GM18508 (cell line): ENCODE data around the gene BTBD9.

Source experiments
- ATAC-seq: cut with Tn5 transposase; IDR thresholded peaks from one replicate; pipeline ENCODE4 v1.9.1; 2021; ENCODE audit warnings: moderate number of reproducible peaks; ENCODE audit not compliant: insufficient read depth, unreplicated experiment

The BTBD9 gene

DNA sequence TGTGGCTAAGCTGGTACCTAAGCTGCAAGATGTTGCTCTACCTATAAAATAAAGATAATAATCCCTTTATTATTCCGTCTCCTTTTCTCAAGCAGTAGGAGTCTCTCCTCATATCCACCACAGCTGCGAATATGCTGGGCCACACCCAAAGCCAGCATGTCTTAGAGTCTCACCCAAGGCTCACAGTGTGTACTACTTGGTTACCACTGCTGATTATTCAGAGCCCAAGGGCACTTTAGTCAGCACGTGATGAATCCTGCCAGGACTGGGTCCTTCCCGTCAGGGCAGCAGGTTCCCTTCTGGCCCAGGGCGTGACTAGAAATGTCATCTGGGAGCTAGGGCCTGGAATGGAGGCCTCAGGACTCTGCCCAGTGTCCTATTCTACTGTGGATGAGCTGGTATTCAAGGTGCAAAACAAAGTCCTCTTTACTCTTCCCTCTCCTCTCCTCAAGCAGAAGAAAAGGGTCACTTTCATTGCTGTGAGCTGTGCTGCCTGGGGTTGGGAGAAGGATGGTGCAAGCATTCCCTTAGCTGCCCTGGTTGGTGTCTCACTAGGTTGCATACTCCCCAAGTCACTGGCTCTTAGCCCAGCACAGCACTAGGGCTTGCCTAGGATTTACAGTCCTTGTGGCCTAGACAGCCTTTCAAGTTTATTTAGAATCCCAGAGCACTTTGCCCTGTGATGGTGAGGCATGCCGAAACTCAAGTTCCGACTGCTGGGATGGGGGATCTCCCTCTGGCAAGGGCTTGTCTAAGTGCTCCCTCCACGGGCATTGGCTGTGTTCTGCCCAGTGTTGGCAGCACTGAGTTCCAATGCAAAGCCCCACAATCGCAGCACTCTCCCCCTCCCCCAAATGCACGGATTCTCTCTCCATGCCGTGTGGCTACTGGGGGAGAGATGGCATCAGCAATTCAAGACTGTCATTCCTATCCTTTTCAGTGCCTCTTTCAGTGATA lies 320.2 kb downstream of the BTBD9 start:
- no peak for ATAC-seq

DNA sequence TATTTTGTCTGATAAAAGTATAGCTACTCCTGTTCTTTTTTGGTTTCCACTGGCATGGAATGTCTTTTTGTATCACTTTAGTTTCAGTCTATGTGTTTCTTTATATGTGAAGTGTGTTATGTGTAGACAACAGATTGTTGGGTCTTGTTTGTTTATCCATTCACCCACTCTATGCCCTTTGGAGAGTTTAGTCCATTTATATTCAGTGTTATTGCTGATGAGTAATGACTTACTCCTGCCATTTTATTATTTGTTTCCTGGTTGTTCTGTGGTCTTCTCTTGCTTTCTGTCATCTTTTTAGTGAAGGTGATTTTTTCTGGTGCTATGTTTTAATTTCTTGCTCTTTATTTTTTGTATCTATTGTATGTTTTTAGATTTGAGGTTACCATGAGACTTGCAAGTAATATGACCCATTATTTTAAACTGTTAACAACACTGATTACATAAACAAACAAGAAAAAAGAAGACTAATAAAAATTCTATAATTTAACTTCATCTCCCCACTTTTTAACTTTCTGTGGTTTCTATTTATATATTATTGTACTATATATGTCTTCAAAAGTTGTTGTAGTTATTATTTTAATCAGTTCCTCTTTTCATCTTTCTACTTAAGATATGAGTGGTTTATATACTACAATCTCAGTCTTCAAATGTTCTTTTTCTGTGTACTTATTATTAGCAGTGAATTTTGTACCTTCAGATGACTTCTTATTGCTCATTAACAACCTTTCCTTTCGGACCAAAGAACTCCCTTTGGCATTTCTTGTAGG lies 323.4 kb downstream of the BTBD9 start:
- ATAC-seq: peak; percentile 43

DNA sequence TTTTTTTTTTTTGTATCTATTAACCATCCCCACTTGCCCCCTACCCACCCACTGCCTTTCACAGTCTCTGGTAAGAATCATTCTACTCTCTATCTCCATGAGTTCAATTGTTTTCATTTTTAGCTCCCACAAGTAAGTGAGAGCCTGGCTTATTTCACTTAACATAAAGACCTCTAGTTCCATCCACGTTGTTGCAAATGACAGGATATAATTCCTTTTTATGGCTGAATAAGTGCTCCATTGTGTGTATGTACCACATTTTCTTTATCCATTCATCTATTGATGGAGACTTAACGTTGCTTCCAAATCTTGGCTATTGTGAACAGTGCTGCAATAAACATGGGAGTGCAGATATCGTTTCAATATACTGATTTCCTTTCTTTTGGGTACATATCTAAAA lies 328.5 kb downstream of the BTBD9 start:
- ATAC-seq: no peak

DNA sequence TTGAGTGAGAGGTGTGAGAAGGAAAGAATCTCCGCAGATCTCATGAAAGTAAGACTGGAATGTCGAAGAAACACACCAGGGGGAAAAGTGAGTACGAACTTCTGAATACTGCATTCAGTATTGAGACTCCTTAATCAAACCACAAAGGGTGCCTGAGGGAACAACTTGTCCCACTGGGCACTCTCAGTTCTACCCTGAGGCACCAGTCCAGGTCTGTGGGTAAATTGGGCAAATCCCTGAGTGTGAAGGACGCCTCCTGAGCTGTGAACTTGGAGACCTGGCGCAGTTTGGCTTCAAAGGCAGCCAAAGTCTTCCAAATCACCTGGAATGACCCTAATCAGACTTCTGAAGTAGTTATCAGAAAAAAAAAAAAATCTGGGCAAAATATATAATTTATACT lies 329.7 kb downstream of the BTBD9 start:
- no peak for ATAC-seq

DNA sequence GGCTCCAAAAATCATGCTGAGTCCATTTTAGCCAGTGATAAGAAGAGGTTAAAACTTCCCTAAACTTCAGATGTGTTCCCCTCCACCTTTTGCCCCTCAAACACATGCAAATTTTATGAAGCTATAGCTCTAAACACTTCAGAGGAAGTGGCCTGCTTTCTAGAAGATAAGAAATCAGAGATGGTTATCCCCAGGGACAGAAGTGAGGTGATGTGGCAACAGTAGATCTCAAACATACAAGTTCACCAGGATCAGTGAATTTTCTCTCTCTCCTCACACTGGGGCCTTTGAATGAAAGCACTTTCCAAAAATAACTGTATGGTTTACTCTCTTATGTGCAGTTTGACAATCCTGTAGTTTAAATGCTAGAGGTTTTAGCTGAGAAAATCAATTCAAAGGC lies 332.0 kb downstream of the BTBD9 start:
- ATAC-seq: no peak

DNA sequence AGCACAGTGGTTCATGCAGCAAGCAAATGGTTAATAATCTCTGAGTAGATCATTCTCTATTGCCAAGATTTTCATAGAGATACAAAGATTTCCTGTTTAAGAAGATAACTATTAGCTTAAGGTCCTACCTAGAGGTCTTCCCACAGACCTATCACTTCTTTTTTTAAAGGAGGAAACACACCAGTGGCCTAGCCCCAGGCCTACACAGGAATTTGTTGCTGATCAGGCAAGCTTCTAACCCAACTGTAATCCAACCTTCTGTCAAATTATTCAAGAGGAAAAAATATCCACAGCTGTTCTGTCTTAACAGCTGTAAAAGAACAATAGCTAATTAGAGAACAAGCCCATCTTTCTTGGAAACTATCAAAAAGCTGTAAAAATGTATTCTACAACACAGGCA lies 332.8 kb downstream of the BTBD9 start:
- ATAC-seq: peak; percentile 64

DNA sequence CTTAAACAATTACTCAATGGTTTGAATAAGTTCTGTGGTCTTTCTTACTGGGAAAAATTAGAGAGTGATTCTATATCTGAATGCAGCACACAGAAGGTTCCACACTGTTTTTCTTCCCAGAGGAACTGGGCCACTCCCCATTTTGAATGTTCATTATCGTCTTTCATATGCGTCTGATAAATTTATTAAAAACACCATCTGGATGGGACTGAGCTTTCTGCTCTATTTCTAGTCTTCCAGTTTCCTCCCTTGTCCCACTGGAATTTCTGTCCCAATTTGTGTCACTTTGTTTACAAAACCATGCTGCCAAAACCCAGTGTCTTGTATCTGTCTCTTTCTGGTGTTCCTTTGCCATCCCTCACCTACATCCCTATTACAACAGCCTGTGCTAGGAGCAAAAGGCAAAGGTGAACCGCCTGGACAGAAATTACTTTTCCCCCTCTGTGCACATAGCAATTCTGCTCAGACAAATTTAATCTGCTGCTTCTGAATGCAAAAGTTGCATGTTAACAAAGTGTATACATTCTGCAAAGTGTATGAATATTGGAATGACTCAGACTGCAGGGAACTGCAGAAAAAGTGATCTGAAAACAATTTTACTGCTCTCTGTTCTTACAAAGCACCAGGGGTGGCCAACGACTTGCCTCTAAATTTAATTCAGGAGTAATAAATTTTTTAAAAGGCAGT lies 333.6 kb downstream of the BTBD9 start:
- ATAC-seq: no peak

DNA sequence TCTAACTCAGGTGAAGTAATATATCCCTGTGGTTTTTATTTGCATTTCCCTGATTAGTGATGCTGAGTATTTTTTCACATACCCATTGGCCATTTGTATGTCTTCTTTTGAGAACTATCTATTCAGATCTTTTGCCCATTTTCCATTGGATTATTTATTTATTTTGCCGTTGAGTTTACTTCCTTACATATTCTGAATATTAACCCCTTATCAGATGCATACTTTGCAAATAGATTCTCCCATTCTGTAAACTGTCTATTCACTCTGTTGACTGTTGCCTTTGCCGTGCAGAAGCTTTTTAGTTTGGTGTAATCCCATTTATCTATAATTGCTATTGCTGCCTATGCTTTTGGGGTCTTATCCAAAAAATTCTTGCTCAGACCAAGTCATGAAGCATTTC lies 336.9 kb downstream of the BTBD9 start:
- ATAC-seq: no peak

DNA sequence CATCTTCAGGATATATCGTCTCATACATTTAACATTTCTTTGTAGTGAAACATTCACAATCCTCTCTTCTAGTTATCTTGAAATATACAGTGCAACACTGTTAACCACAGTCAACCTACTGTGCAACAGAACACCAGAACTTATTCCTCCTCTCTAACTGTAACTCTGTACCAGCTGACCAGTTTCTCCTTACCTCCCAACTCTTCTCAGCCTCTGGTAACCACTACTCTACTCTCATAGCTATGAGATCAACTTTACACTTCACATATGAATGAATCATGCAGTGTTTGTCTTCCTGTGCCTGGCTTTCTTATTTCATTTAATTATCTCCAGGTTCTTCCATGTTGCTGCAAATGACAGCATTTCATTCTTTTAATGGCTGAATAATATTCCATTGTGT lies 337.6 kb downstream of the BTBD9 start:
- no peak for ATAC-seq

DNA sequence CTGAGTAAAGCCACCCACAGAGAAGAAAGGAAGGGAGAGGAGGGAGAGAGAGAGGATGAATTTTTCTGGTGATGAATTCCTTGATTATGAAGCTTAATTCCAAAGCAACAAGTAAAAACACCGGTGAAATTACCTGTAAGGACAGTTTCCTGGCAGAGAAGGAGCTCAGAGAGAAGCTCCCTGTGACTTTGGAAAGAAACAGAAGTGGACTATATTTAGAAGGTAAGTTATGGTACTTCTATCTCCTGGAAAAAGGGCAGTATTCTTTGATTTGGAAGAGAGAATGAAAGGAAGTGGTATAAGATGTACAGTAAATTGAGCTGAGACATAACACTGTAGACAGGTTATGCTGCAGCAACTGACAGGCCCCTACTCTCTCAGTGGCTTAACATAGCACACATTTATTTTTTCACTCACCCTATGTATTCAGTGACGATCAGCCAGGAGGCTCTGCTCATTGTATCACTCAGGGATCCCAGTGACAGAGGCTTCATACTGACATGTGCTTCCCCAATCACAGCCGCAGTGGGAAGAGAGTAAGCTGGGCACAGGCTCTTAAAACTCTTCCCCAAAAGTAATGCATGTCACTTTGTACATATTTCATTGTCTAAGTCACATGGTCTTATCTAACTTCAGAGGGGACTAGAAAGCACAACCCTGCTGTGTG lies 349.5 kb downstream of the BTBD9 start:
- ATAC-seq: no peak

DNA sequence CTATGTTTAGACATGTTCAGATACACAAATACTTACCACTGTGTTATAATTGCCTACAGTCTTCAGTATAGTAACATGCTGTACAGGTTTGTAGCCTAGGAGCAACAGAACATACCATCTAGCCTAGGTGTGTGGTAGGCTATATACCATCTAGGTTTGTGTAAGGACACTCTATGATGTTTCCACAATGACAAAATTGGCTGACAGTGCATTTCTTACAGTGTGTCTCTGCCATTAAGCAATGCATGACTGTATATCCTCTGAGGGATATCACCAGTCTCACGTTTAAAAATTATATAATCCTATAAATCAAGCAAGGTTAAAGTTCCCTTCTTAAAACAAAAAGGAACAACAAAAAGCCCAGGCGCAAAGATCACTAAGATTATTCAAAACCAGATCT lies 352.2 kb downstream of the BTBD9 start:
- ATAC-seq: no peak

DNA sequence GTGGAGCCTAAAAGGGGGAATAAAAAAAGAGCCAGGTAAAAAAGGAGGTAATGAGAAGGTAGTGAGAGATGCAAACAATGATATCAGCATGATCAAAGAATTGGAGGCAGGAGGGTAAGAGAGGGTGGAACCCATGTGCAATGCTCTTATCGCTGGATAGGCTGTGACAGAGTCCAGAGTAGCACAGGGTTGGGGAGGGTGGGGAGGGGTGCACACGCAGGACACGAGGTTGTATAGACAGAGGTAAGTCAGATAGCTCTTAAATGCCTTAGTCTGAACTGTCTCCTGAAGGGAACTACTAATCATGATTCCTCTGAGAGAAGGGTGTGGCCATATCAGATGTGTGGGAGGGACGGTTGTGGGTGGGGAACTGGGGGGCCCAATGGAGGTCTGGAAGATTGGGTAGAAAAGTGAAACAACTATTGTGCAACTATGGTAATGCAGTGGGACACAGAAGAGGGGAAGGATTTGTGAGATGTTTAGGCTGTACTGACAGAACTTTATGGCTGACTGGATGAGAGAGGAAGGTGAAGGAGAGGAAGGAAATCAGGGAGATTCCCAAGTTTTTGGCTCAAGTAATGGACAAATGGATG lies 354.8 kb downstream of the BTBD9 start:
- ATAC-seq: no peak

DNA sequence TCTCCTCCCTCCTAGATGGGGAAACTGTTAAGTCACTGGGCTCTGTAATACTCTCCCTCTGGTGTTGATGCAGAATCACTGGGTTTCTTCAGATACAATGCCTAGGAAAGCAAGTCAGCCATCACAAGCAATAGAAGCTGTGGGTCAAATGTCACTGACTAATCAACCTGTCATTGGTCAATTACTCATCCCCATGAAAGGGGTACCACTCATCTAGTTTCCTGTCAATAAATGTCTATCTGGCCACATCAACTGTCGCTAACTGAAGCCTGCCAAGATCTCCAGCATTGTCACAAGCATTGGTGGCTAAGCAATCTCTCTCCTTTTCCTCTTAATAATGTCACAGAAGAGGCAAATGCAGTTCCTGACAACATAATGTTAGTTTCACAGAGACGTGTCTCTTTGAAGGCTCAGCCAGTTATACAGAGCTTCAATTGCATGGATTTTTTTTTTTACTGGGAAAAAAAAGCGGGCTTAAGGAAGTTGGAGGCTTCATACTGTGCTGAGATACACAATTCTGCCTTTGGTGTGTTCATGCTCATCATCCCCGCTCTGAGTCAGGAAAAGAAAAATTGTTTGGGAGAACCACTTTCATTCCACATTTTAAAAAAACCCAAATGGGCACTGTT lies 355.9 kb downstream of the BTBD9 start:
- no peak for ATAC-seq

DNA sequence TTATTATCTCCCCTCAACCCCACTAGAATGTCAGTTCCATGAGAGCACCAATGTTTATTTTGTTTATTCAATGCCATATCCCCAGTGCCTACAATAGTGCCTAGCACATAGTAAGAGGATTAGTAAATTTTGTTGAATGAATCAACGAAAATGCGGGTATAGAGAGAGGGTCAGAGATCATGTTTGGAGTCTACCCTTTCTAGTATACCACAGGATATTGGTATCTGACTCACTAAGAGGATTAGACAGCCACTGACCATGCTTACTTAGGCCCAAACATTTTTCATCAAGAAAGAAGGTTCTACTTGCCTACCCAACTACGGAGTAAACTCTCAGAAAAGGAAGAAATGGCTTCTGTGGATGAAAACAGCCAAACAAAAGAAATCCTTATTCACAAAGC lies 356.8 kb downstream of the BTBD9 start:
- no peak for ATAC-seq

DNA sequence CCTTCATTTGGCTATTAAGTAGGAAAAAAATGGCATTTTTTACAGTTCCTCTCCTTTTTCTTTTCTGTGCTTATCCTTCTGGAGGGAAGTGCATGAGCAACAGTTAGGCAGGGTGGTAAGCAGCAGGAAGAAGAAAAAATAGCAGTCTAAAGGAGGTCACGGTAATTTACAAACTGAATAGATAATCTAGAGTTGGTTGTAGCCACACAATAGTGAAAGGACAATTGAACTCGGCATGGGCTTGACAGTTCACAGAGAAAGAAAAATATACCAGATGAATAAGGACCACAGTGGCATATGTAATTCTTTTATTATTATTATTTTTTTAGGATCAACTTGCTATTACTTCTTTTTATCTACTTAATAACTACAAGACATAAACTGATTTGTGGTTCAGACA lies 358.6 kb downstream of the BTBD9 start:
- no peak for ATAC-seq

DNA sequence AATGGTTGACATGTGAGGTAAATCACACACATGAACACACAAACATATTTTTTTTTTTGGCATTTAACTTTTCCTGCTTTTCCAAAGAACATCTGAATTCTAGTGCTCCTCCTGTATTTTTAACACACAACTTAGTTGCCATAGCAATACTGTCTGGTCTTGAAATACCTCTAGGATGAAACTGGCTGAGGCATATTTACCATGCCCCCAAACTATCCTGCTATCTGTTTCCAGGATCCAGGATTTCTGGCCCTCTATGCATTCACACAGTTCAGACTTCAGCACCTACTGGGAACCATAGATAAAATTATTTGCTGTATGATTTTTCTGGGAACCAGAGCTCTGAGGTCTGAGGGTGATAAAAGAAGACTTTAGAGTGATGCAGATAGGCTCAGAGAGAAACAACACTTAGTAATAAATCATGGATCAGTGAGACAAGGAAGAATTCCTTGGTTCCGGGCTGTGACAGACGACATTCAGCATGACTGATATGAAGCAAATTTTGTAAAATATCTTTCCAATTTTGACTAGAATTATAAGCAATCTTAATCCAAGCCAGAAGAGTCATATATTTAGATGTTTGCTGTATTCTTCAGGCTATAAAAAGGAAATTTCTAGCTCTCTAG lies 359.7 kb downstream of the BTBD9 start:
- no peak for ATAC-seq

DNA sequence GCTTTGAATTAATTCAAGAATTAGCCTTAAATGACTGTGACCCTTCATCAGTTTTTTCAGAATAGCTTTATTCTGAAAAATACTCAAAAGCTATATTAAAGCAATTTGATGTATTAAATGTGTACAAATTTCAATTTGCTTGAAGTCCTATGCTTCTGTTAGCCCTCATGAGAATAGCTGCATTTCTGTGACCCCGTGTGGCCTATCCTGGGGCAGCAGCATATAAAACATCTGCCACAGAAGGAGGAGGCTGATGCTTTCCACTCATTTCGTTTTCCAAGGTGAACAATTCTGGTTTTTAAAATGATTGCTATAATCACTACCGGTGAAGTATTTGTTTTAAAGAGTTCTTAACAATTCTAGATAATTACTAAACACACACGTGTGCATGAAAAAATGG lies 360.3 kb downstream of the BTBD9 start:
- no peak for ATAC-seq

DNA sequence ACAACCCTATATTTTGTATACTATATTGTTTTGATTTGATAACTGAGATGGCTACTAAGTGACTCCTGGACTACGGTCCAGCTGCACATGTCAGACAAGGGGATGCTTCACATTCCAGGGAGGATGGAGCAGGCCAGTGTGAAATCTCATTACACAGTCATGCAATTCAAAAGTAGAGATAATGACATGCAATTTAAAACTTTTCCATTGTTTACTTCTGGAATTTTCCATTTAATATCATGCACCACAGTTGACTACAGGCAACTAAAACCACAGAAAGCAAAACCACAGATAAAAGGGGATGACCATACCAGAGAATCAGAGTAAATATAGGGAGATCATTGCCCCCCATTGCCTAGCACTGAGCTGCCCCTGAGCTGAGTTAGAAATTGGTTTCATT lies 366.4 kb downstream of the BTBD9 start:
- no peak for ATAC-seq

DNA sequence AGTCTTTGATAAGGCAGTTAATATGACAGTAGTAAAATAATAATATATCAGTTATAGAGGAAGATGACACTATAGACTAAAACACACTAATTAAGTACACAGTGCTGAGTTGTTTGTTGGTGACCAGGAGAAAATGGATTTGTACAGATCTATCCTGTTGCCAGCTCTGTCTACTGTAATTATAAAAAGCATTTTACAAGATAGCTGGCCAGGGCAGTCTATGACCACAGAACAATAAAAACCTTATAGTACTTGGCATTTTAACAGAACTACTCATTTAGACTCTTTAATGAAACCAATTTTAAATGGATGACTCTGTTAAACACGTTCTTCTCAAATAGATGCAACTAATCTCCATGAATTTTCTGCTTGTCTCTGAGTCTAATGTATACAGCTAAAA lies 367.5 kb downstream of the BTBD9 start:
- ATAC-seq: no peak
